COLO668 (cell line): ENCODE results near the gene TMEM120A.

Source experiments
- DNase-seq: peaks from one replicate; lab custom pipeline; 2025; ENCODE audit not compliant: unreplicated experiment; lab: John Stamatoyannopoulos, UW

The TMEM120A gene

GRCh38 chr7:75981453-75982305, 12.7 kb downstream of the TMEM120A start:
- DNase-seq = no peak

- no peak for DNase-seq
These were observed 13.3 kb downstream of the TMEM120A start for GRCh38 chr7:75981203-75981452.

GRCh38 chr7:75980430-75981202, 13.8 kb downstream of the TMEM120A start:
- no peak for DNase-seq

- no peak for DNase-seq
These were observed 14.5 kb downstream of the TMEM120A start for GRCh38 chr7:75979759-75980429.

- no peak for DNase-seq
These were observed 16.7 kb downstream of the TMEM120A start for GRCh38 chr7:75977743-75978142.

- peak; percentile 9 for DNase-seq
These were observed 22.2 kb downstream of the TMEM120A start for GRCh38 chr7:75971961-75972763.

GRCh38 chr7:75971309-75971960, 23.0 kb downstream of the TMEM120A start:
- DNase-seq = no peak

GRCh38 chr7:75969704-75970498, 24.5 kb downstream of the TMEM120A start:
- DNase-seq = no peak

GRCh38 chr7:75969182-75969581, 25.2 kb downstream of the TMEM120A start:
- DNase-seq = no peak

- DNase-seq = no peak
These were observed 25.8 kb downstream of the TMEM120A start for GRCh38 chr7:75968561-75969001.

- DNase-seq = no peak
These were observed 26.4 kb downstream of the TMEM120A start for GRCh38 chr7:75968012-75968411.

GRCh38 chr7:75967487-75967997, 26.9 kb downstream of the TMEM120A start:
- DNase-seq = no peak

- no peak for DNase-seq
These were observed 27.3 kb downstream of the TMEM120A start for GRCh38 chr7:75967055-75967454.

- peak; percentile 86 for DNase-seq
These were observed 28.0 kb downstream of the TMEM120A start for GRCh38 chr7:75966190-75966961.

GRCh38 chr7:75965617-75966016, 28.8 kb downstream of the TMEM120A start:
- peak; percentile 68 for DNase-seq

- no peak for DNase-seq
These were observed 30.9 kb downstream of the TMEM120A start for GRCh38 chr7:75963381-75963995.

- DNase-seq = no peak
These were observed 31.6 kb downstream of the TMEM120A start for GRCh38 chr7:75962607-75963380.

GRCh38 chr7:75961218-75961617, 33.2 kb downstream of the TMEM120A start:
- DNase-seq = no peak
